Kasumi-1 (cell line): ENCODE data around the gene ENTPD8.
"Not testable (repeated sequence)": the region's sequence is repeated elsewhere in the genome, so short reads cannot be mapped to it uniquely, and the experiment has no call there.

Source experiments
- DNase-seq, 2 experiments: peaks; one replicate each; lab custom pipeline; 2025; lab: John Stamatoyannopoulos, UW

Gene ENTPD8

DNA sequence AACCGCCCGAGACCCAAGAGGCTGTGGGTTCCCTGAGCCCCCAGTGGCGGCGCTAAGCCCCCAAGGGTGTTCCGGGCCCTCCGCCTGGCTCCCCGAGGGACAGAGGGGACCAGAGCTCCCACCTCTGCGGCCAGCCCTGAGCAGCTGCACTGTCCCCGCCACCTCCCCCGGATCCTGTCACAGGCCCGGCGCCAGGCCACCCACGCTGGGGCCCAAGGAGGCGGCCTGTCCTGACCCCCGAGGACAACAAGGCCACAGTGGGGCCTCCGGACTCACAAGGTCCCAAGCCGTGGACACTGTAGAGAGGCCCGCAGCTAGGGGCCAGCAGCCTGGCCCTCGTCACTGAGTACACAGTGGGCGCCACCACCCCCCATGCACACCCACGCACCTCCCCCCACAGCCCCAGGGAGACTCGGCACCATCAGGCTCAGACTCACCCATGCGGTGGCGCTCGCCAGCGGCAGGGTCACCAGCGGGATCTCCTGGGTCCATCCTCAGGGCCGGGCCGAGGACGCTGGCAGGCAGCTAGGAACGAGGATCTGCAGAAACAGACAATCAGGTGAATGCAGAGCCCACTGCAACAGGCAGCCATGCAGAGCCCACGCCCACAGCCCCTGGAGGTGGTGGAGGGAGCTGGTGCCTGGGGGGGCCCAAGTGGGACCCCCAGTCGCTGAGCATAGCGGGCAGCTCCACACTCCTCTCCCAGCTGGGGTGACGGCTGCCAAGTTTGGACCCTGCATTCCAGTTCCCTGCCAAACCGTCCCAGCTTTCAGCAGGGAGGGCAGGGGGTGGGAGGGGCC lies 46.1 kb downstream of the ENTPD8 start:
- DNase-seq: no peak

DNA sequence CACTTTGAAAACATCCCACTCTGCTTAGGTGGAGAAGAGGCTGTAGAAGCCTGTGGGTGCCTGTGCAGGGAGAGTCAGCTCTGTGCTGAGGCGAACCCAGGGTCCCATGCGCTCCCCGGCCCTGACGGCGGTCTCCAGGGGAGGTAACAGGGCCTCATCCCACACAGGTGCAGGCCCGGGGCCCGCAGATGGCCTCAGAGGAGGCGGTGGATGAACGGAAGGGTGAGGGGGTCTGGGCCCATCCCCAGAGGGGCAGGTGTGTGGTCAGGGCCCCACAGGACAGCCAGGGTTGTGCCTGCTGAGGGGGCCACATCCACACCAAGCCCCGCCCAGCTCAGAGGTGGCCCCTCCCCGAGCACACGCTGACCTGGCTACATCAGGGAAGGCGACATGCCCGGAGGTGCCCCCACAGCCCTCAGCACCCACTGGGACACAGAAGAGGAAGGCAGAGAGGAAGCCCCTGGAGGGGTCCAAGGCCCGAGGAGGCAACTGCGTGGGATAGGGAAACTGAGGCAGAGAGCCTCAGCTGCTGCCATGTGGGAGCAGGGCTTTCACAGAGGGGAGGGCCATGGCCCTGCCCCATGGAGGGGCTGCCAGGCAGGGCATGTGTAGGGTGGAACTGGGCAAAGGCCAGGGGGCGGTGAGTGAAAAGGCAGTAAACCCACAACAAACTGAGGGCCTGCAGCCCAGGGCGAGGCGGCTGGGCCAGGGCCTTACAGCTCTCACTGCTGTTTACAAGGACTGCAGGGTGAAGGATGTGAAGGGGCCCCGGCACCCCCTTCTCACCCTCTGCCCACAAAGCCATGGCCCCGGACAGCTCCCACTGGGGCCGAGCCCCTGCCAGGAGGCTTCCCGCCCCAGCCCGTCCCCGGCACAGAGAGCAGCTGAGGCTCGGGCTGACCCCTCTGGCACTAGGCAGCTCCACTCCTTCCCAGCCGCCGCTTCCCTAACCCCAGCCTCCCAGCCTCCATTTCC lies 47.7 kb downstream of the ENTPD8 start:
- no peak for DNase-seq

DNA sequence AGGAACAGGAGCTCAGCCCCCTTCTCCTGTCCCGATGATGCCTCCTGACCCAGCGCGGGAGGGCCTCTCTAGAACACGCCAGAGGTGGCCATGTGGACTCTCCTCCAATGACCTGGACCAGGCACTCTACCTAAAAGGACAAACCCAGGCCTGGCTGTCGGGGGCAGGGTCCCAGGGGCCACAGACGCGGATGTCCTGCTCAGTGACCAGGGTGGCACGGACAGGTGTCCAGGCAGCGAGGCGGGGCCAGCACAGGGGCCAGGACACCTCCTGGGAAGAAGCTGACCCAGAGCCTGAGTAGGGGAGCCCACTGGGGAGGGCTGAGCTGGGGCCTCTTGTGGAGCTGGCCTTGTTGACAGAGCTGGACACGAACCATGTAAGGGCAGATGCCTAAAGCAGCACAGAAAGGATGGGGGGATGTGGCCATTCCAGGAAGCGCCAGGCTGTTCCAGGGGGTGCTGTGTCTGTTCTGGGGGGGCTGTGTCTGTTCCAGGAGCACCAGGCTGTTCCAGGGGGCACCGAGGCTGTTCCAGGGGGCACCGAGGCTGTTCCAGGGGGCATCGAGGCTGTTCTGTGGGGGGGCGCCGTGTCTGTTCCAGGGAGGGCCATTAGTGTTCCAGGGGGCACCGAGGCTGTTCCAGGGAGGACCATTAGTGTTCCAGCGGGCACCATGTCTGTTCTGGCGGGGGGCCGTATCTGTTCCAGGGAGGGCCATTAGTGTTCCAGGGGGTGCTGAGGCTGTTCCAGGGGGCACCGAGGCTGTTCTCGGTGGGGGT lies 48.7 kb downstream of the ENTPD8 start:
- no peak for DNase-seq

DNA sequence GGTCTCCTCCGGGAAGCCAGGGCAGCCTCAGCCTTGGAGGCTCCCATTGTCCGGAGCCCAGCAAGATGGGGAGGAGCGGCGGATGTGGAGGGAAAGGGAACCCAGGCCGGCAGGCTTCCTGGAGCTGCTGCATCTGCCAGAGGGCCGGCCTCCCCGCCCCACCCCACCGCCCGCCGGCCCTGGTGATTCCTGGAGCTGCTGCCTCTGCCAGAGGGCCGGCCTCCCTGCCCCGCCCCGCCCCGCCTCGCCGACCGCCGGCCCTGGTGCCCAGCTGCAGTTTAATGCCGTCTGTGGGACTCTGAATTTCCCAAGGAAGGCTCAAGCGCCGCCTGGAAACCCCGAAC lies 49.8 kb downstream of the ENTPD8 start:
- no peak for DNase-seq

DNA sequence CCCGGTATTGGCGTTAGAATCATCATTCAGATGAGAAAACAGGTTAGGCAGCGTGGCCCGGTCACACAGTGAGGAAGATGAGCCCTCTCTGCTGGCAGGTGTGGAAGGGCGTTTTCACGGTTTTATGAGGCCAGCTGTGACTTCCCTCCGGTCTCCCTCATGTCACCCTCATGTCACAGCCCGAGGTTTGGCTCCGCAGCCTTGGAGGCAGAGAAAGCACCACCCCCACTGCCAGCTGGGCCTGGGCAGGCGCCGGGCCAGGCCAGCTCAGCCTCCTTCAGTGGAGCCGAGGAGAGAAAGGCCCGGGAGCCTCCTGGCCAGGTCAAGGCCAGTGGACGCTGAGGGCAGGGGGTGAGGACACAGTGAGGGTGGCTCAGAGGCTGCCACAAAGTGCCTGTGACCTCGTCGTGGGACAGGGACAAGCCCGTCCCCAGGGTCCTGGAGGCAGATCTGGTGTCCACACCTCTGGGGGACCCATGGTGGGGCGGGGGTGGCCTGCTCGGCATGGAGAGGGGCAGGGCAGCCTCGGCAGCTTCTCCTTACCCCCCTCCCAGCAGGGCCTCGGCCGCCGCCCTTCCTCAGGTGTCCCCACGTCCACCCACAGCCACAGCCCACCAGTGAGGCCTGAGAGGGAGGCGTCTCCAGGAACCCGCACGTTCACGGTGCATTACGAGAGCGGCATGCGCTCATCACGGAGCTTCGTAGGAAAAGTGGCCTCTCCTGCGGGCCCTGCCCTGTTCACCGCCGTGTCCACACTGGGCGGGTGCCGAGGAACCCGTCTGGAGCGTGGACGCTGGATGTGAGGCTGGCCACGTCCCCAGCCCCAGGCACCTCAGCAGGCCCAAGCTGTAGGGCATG lies 50.4 kb downstream of the ENTPD8 start:
- DNase-seq: no peak

DNA sequence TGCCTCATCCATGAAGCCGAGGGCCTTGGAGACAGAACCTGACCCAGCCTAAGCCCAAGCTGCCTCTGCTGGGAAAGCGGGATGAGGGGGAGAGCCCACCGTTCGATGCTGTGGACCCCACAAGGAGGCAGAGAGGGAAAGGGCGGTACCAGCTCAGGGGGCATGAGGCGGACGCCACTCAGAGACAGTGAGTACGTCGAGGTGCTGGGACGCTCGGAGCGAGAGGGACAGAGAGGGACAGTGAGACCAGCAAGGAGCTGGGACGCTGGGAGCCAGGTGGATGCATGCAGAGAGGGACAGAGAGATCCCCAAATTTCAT lies 51.8 kb downstream of the ENTPD8 start:
- DNase-seq: no peak

DNA sequence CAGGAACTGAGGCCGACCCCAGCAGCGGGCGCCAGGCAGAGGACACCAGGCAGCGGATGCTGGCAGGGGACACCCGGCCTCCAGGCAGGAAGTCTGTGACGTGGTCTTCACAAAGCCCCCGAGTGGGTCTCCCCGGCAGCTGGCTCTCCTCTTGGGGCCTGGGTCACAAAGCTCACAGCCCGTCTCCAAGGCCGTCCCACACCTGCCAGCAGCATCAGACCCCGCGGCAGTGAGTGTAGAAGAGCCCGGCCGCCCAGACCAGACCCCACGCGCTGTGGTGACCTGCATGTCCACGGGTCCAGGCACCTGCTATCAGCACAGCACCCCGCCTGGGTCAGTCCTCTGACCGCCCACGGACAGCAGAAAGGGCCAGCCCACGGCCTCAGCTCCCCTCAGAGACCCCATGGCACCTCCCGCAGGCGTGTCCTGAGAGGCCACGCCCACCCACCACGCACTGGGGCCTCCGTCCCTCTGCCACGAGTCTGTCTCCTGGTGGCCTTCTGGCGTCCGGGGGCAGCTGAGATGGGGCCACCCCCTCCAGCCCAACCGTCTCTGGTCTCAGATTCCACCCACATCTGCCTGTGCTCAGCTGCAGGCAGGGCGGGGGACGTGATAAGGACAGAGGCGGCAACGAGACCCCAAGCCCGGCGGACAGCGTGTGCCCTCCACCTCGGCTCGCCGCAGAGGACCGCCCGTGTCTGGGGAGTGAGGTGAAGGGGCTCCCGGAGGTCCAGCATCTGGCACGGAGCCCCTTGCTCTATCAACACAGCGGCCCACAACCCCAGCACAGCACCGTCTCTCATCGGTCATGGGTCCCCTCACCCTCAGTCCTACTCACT lies 52.3 kb downstream of the ENTPD8 start:
- DNase-seq: no peak

DNA sequence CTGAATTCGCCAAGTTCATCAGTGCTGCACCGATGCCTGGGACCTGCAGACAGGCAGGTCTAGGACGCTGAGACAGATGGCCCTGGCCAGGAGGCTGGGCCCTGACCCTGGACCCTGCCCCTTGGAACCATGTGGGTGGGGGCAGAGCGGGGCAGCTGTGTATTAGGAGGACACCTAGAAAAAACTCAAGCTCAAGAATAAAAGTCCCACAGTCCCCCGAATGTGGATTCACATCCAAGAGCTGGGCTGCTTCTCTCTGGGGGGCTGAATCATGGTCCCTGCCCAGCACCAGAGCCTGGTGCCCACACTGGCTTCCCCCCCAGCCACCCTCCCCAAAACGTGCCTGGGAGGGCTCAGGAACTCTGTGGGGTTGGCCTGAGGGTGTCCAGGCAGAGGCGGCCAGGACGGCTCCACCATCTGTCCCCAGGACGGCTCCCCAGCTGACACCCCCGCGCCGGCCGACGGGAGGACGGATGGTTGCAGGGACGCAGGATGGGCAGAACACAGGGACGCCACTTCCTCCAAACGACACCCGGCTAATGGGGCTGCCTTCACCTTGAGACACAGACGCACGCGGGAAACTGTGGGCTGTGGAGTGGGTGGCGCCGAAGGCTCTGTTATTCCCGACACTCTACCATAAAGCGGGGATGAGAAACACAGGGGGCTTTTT lies 53.1 kb downstream of the ENTPD8 start:
- no peak for DNase-seq

DNA sequence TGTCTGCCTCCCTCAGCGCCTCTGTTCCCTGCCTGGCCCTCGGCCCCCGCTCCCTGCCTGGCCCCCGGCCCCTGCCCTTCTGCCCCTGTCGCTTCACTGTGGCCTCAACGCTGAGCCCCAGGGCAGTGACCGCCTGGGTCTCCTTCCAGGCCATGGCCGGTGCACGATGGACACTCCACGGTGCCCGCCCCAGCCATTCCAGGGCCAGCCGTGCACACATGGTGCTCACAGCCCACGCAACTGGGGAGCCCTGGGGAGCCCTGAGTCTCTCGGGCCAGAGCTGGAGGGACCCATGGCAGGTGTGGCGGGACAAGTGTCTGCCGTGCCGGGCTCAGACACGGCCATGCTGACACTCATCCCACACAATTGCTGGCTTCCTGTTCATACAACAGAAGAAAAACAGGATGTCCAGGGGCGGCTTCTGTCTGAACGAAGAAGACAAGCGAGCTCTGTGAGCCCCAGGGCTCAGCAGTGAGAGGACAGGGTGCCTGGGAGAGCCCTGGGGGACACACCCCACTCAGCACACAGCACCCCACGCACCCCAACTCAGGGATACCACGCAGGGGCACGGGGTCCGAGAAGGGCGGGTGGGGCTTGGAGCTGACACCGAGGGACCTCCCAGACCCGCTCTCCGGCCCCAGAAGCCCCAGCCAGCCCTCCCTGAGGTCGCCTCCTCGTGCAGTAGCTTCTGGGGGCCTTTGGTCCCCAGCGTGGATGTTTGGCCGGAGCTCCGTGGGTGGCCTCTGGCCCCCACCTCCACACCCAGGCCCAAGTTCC lies 53.9 kb downstream of the ENTPD8 start:
- DNase-seq: no peak

DNA sequence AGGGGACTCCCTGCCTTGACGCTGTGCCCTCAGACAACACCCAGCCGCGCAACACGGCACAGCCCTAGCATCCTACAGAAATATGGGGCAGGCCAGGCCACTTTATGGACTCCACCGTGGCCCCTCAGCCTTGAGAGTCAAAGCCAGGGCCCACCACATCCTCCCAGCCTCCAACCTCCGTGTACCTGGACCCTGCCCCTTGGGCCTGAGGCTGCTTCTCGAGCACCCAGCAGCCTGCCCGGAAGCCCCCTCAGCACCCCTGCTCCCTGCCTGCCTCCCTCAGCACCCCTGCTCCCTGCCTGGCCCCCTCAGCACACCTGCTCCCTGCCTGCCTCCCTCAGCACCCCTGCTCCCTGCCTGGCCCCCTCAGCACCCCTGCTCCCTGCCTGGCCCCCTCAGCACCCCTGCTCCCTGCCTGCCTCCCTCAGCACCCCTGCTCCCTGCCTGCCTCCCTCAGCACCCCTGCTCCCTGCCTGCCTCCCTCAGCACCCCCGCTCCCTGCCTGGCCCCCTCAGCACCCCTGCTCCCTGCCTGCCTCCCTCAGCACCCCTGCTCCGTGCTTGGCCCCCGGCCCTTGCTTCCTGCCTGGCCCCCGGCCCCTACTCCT lies 54.5 kb downstream of the ENTPD8 start:
- not testable (repeated sequence) for DNase-seq

DNA sequence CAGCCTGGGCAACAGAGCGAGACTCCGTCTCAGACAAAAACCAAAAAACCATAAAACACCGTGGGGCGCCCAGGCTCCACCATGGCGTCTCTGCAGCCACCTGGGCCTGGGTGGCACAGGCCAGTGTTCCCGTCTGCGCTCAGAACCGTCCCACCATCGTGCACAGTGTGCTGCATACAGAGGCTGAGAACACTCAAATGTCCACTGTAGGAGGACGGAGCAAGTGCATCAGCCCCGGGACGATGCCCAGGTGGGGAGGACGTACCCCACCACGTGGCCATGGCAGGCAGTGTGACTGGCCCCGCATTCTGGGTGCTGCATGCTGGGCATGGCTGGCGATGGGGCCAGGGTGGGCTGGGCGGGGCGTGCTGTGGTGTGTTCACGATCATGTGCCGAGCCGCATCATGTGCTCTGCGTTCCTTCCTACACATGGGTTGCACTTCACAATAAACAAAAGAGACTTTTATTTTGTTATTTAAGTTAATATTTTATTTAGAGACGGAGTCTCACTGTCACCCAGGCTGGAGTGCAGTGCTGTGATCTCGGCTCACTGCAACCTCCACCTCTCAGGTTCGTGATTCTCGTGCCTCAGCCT lies 56.0 kb downstream of the ENTPD8 start:
- DNase-seq: no peak
